GM19397 (cell line): ENCODE data around the gene REM2.

Experiments used
- ATAC-seq: cut with Tn5 transposase; IDR thresholded peaks from one replicate; pipeline ENCODE4 v1.9.1; 2021; ENCODE audit warnings: mild to moderate bottlenecking, moderate library complexity; ENCODE audit not compliant: unreplicated experiment

Gene REM2

DNA sequence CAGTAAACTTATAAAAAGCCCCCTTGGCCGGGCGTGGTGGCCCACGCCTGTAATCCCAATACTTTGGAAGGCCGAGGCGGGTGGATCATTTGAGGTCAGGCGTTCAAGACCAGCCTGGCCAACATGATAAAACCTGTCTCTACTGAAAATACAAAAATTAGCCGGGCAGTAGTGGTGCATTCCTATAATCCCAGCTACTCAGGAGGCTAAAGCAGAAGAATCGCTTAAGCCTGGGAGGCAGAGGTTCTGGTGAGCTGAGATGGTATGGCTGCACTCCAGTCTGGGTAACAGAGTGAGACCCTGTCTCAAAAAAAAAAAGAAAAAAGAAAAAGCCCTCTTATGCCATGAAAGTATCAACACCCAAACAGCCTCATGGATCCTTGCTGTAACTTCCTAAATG lies 42.5 kb downstream of the REM2 start:
- no peak for ATAC-seq

DNA sequence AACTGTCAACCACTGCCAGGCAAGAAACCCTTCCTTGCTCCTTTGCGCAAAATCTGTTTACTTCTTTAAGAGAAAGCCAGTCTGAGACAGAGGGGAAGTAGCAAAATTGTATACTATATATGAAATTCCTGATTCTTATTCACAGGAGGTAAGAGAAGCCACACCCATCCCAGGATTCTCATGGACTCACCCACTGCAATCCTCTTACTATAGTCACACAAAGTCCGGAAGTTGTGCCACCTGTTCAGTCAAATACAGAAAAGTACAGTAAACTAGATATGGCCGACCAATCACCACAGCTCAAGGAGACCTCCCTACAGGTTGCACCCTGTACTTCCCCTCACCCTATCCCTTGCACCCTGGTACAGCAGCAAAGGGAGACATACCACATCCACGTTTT lies 43.3 kb downstream of the REM2 start:
- no peak for ATAC-seq

DNA sequence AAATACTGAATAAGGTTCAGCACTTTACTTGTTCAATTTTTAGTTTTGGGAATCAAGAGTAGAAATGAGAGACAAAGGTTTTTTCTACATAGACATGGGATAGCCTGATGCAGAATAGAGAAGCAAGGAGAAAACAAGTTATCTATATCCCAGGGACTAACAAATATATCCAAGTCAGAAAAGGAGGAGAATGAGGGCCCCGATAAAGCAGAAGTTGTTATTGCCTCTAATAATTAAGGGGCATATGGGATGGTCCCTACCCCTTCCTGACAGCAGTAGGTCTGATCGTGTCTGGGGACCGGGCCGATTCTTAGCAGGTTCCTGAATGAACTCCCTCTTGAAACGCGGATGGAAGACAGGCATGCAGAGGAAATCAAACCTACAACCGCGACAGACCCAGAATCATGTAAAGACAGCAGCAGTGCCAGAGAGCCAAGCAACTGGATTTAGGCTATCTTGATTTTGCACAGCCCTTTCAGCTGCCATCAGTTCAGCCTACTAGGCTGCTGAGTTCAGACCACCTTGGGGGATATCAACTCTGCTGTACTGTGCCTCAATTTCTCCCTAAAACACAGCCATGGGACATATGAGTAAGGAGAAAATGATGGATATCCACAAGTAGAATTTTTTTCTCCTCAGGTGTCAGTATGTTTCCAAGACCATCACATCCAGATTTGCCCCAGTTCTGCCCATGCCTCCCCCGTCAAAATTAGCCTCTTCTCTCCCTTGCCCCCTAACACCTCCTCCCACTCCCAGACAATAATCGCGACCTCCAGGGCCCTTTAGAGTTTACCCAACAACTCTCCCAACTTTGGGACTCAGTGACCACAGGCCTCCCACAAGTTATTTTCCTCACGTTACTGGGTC lies 45.4 kb downstream of the REM2 start:
- ATAC-seq, result no peak

DNA sequence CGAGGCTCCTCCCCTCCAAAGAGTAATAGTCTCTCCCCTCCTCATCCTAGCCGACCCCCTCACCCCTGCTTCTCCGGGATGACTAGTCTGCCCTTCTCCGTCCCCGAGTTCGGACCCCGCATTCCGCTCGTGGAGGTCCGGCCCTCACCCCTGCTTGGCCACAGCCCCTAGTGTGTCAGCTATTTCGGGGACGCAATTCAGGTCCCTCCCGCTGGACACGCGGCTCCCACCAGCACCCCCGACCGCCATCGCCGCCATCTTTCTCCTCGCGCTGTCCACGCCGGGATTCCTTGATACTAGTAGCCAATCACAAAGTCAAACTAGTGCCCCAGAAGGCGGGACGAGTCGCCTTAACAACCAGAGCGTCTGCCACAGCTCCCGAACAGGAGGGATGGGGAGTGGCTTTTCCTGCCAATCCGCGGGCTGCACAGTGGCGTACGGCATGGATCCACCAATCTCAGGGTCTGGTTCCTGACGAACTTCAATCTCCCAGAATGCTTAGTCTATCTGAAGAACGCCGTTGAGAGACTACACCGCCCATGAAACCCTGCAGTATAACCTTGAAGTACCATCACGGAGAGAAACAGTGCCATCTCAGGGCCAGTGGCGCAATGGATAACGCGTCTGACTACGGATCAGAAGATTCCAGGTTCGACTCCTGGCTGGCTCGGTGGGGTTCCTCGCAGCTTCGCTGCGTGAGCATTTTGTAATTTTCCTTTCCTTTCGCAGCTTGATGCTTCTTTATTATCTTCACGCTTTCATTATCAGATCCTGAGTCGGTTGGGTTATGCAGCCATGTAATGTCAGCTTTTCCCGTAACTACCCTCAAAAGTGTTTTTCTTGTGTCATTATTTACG lies 46.3 kb downstream of the REM2 start, which contains the start of gene PRMT5:
Gene PRMT5 (minus strand): TSS at position 273 of the 857 bp plus-strand sequence. CDS start 15 bp downstream, at position 258.
- ATAC-seq, result peak; percentile 91

DNA sequence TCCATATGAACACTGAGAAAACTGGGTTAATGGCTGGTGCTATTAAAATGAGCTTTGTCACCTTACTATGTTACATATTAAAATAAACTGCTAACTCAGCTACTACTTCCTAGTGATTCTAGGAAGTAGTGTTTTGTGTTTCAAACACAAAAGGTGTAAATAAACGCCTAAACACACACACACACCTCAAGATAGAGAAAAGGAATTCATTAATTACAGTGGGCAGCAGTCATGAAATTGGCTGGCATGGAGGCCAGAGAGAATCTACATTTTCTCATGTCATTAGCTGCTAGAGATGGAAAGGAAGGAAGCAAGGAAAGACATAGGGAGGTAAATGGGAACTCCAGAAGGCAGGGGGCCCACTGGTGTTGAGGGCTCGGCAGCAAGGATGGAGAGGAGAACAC lies 46.9 kb downstream of the REM2 start:
- no peak for ATAC-seq

DNA sequence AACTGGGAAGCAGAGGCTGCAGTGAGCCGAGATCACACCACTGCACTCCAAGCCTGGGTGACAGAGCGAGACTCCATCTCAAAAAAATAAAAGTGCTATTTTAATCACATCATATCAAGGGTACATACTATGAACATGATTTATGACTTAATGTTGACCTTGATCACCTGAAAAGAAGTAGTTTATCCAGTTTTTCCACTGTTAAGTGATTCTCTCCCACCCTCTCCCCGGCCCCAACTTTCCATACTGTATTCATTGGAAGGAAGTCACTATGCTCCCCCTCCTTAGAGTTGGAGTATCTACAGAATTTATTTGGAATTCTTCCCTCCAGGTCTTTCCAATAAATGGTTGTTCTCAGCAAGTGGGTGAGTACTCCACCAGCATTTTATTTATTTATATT lies 49.1 kb downstream of the REM2 start:
- no peak for ATAC-seq

DNA sequence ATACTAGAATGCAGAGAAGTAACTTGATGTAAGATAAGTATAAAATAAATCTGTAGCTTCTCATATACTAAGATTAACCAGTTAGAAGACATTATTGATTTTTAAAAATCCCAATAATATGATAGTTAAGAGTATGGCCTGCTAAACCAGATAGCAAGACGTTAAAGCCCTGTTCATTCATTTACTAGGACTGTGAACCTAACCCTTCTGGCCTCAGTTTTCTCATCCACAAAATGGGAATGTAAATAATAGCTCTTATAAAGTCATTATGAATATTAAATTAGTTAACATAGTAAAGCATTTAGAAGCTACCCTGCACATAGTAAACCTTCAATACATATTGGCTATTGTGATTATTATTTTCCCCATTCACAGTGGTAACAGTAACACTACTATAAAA lies 52.1 kb downstream of the REM2 start:
- no peak for ATAC-seq
